ENCODE data around the gene EXOSC5. TPM values are rescaled to one million over a fixed set of nuclear protein-coding genes. Genes with fewer than 3 reads are reported as not detected.

Gene EXOSC5
- total RNA-seq, 1 donor = 14.5 TPM

- H3K27me3 ChIP-seq (ENCODE audit: insufficient read depth, low read length) = no peaks in the 10 kb centered on the region
- H3K4me1 ChIP-seq (ENCODE audit: insufficient read depth, low read length) = peaks cover 4% of the 10 kb centered on the region
- DNase-seq (ENCODE audit: insufficient read length, low spot score, missing footprints) = peak; percentile 76
- peaks cover 11% of the 10 kb centered on the region for H3K36me3 ChIP-seq (ENCODE audit: insufficient read depth, low read length)
- no peak overlapping the region for H3K4me3 ChIP-seq (ENCODE audit: insufficient read depth, low read length)
- H2AFZ ChIP-seq (ENCODE audit: low read length) = no peak overlapping the region
- H3K9me3 ChIP-seq (ENCODE audit: low read depth, low read length) = no peaks in the 10 kb centered on the region
- no peak overlapping the region for H3K4me2 ChIP-seq (ENCODE audit: insufficient read depth, low read length)
- no peak for TF ChIP-seq CTCF (IDR thresholded peaks at IDR 0.05; ENCODE audit: extremely low read depth, low read depth, low read length)
- no peak overlapping the region for H3K27ac ChIP-seq (ENCODE audit: low read depth, low read length)
- H4K20me1 ChIP-seq (ENCODE audit: insufficient read depth, low read length) = peaks cover 7% of the 10 kb centered on the region
- H3K79me2 ChIP-seq (ENCODE audit: insufficient read depth, low read length) = no peaks in the 10 kb centered on the region
These were observed 31.3 kb upstream of the EXOSC5 start for GRCh38 chr19:41428481-41428859.

- Histone ChIP-seq H3K4me3 (ENCODE audit: insufficient read depth, low read length) (no peak overlapping the region), H3K27ac (ENCODE audit: low read depth, low read length) (no peak overlapping the region), H3K4me1 (ENCODE audit: insufficient read depth, low read length) (peaks cover 4% of the 10 kb centered on the region), H3K27me3 (ENCODE audit: insufficient read depth, low read length) (no peaks in the 10 kb centered on the region), H2AFZ (ENCODE audit: low read length) (no peak overlapping the region), H3K79me2 (ENCODE audit: insufficient read depth, low read length) (no peaks in the 10 kb centered on the region), H3K36me3 (ENCODE audit: insufficient read depth, low read length) (peaks cover 12% of the 10 kb centered on the region), H3K9me3 (ENCODE audit: low read depth, low read length) (no peaks in the 10 kb centered on the region), H3K4me2 (ENCODE audit: insufficient read depth, low read length) (peak overlapping the region; percentile 55), H4K20me1 (ENCODE audit: insufficient read depth, low read length) (peaks cover 7% of the 10 kb centered on the region)
- no peak for TF ChIP-seq CTCF (IDR thresholded peaks at IDR 0.05; ENCODE audit: extremely low read depth, low read depth, low read length)
- peak; percentile 87 for DNase-seq (ENCODE audit: insufficient read length, low spot score, missing footprints)
These were observed 30.7 kb upstream of the EXOSC5 start for GRCh38 chr19:41427647-41428480.

GRCh38 chr19:41426952-41427646 lies 29.9 kb upstream of the EXOSC5 start, which contains the start of gene B3GNT8:
Gene B3GNT8 (minus strand): TSS chr19:41427374. CDS start chr19:41426778, 596 bp downstream.
- peaks cover 4% of the 10 kb centered on the region for H3K4me1 ChIP-seq (ENCODE audit: insufficient read depth, low read length)
- H4K20me1 ChIP-seq (ENCODE audit: insufficient read depth, low read length) = peaks cover 7% of the 10 kb centered on the region
- no peaks in the 10 kb centered on the region for H3K9me3 ChIP-seq (ENCODE audit: low read depth, low read length)
- H3K27me3 ChIP-seq (ENCODE audit: insufficient read depth, low read length) = no peaks in the 10 kb centered on the region
- TF ChIP-seq CTCF (IDR thresholded peaks at IDR 0.05; ENCODE audit: extremely low read depth, low read depth, low read length) = no peak
- H3K79me2 ChIP-seq (ENCODE audit: insufficient read depth, low read length) = no peaks in the 10 kb centered on the region
- no peak within 1 kb of the TSS for H3K27ac ChIP-seq (ENCODE audit: low read depth, low read length)
- H3K36me3 ChIP-seq (ENCODE audit: insufficient read depth, low read length) = peaks cover 12% of the 10 kb centered on the region
- no peak within 1 kb of the TSS for H2AFZ ChIP-seq (ENCODE audit: low read length)
- peak within 1 kb of the TSS; percentile 42 for H3K4me3 ChIP-seq (ENCODE audit: insufficient read depth, low read length)
- H3K4me2 ChIP-seq (ENCODE audit: insufficient read depth, low read length) = peak within 1 kb of the TSS; percentile 55
- DNase-seq (ENCODE audit: insufficient read length, low spot score, missing footprints) = peak; percentile 86
